Stomach (tissue), 4 donors: Measurements from ENCODE around the gene MPV17L2.

Experiments used
- POLR2A ChIP-seq, 4 donors: fragments of 450-650 bp; IDR thresholded peaks; one replicate each; pipeline ENCODE4 v1.6.1; 2016; ENCODE audit warnings: antibody characterized with exemption in 4 of 4, control low read depth in 2 of 4, mild to moderate bottlenecking in 1 of 4, moderate library complexity in 1 of 4
- POLR2AphosphoS5 ChIP-seq, 3 donors: sonication (generic); formaldehyde crosslinking; IDR thresholded peaks; one replicate each; pipeline ENCODE4 v1.6.1; 2016; ENCODE audit warnings: antibody characterized with exemption in 3 of 3
- TF ChIP-seq, protein P1 (sequence below), 7 experiments: fragments of 450-650 bp in 4 of 7; fragments of 200-600 bp in 3 of 7; sonication (generic) in 3 of 7; IDR thresholded peaks; one replicate each; pipeline ENCODE4 v1.5.1; 2016 to 2019; ENCODE audit warnings: antibody characterized with exemption in 7 of 7, control low read depth in 2 of 7, mild to moderate bottlenecking in 1 of 7

DNA sequence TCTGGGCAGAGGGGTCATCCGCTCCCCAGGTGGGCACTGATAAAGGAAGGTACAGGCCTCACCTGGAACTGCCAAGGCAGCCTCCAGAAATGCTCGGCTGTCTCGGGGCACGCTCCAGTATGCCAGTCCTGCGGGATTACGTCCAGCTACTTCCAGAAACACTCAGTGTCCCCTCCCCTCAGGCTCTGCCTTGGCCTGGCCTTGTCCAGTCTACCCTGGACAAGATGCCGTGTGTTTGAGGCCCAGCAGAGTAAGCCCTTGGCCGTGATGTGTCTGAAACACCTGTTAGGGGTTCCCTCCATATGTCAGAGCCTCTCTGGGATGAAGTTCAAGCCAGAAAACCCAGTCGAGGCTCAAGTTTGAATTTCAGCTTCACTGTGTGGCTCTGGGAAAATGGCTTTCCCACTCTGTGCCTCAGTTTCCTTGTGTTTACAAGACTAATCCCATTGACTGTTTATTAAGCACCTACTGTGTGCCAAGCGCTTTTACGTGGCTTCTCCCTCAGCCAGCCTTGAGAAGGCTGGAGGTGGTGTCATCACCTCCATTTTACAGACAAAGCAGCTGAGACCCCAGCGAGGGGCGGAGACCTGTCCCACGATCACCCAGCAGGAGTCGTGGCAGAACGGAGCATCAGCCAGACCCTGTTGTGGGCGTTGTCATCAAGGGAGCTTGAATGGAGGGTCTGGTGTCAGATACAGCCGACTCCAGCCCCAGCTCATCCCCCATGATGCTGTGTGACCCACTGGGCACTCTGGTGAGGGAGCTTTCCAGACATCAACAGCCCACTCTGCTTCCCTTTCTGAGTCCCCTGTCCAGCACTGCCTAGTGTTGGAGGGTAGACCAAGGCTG is 42.0 kb upstream of the MPV17L2 start:
- TF ChIP-seq, protein P1, sequence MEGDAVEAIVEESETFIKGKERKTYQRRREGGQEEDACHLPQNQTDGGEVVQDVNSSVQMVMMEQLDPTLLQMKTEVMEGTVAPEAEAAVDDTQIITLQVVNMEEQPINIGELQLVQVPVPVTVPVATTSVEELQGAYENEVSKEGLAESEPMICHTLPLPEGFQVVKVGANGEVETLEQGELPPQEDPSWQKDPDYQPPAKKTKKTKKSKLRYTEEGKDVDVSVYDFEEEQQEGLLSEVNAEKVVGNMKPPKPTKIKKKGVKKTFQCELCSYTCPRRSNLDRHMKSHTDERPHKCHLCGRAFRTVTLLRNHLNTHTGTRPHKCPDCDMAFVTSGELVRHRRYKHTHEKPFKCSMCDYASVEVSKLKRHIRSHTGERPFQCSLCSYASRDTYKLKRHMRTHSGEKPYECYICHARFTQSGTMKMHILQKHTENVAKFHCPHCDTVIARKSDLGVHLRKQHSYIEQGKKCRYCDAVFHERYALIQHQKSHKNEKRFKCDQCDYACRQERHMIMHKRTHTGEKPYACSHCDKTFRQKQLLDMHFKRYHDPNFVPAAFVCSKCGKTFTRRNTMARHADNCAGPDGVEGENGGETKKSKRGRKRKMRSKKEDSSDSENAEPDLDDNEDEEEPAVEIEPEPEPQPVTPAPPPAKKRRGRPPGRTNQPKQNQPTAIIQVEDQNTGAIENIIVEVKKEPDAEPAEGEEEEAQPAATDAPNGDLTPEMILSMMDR (IDR thresholded peaks at IDR 0.05): no peak
- no peak for TF ChIP-seq POLR2A (IDR thresholded peaks at IDR 0.05)
- TF ChIP-seq POLR2AphosphoS5 (IDR thresholded peaks at IDR 0.05): no peak
